Stimulated activated CD8-positive, alpha-beta memory T cell treated with anti-CD3 and anti-CD28 coated beads, Interleukin-12 subunit alpha, Interleukin-12 subunit beta, amount 100 ng/mL, for 24 hours (primary cell): ENCODE data around the gene FCRL1.

ENCODE experiments used
- DNase-seq: peaks from one replicate; pipeline ENCODE4 v3.0.0-alpha.2; 2020; ENCODE audit errors: extremely low read depth

FCRL1 gene

DNA sequence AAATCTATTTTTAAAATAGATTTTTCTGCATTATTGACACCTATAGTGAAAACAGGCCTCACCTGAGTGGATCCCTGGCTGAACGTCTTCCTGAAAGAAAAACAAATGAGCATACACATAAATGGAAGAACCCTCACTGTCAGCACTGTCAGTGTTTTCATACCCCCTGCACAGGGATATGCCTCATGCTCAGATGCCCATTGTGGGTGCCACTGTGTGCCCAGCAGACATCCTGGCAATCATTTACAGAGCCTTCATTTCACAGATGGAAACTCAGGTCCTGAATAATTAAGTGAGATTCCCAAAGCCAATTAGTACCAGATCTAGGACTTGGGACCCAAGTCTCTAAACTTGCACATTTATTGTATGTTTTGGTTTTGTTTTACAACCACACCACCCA is 19.9 kb downstream of the FCRL1 start:
- no peak for DNase-seq

GRCh38 chr1:157798211-157798610 is 21.7 kb downstream of the FCRL1 start:
- no peak for DNase-seq

GRCh38 chr1:157785248-157785647 is 34.7 kb downstream of the FCRL1 start:
- DNase-seq: no peak

DNA sequence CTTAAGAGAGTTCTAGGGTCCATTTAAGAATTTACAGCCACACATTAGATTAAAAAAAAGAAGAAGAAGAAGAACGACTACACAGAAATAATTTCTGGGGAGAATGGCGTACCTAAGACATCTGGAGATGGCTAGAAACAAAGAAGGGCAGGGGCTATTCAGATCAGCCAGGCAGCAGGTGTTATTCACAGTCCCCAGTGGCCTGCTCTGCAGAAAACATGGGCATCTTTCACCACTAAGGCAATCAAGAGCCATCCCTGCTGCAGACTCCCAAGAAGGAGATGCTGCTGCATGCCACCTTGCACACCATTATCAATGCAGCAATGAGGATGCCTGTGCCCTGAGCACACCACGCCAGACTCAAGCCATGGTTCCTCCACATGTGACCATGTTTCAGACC is 35.1 kb downstream of the FCRL1 start:
- no peak for DNase-seq

DNA sequence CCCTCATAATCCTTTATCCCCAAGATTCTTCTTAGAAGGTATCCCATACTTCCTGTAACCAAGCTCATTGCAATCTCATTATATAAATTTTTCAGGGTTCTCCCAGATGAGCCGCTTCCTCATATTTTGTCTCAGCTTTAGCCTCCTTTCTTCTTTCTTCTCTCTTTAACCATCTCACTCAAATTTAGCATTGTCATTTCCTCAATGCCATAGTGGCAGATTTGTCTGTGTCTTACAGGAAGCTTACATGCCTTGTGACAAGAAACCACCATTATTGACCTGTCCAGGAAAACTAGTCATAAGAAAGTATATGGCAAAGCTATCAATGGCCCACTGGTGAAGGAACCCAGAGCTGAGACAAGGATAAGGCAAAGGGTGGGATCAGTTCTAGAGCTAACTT is 37.0 kb downstream of the FCRL1 start:
- DNase-seq: no peak

DNA sequence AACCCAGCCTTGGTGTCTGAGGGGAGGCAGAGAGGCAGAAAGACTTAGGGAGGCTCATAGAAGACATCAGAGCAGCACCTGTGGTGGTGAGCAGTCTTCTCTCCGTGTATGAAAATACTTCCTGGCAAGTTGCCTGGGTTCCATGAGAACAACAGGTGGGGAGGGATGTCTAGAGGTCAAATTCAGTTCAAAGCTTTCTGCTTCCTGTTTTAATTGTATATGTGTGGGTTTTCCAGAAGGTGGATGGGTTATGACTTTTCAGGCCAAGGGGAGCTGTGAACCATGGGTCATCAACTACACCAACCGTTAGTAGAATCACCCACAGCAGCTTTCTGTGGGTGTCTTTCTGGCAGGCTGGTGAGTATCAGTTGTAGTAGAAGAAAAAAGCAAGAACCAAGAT is 38.9 kb downstream of the FCRL1 start:
- DNase-seq: no peak

GRCh38 chr1:157776971-157777391 is 42.9 kb downstream of the FCRL1 start, which contains the start of gene FCRL2:
Gene FCRL2 (minus strand): TSS chr1:157777132. CDS start chr1:157777073, 59 bp downstream.
- DNase-seq: no peak

DNA sequence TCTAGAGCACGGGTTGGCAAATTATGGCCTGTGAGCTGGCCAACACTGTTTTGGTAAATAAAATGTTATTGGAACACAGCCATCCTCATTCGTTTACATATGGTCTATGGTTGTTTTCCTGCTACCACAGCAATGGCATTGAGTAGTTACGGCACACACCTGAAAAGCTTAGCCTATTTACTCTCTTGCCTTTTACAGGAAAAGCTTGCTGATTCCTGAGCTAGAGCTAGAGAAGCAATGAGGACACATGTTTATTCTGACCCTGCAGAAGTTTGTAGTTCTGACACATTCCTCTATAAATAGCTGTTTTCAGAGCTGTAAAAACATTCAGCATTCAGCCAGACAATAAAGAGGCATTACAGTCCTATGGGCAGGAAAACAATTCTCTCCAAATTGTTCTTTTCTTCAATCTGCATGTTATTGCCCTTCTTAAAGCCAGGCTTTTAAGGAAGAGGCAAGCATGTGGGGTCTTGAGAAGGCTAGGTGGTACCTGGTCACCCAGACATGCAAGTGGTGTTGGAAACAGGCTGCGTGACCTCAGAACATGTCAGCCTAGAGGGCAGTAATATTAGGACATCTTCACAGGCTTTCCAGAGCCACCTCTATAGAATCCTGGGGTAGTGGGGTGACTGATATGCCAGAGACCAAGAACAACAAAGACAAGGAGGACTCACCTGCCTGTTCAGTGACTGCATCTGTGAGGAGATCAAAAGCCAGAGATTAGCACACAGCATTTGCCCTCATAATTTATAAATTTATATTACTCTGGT is 44.6 kb downstream of the FCRL1 start:
- DNase-seq: no peak

DNA sequence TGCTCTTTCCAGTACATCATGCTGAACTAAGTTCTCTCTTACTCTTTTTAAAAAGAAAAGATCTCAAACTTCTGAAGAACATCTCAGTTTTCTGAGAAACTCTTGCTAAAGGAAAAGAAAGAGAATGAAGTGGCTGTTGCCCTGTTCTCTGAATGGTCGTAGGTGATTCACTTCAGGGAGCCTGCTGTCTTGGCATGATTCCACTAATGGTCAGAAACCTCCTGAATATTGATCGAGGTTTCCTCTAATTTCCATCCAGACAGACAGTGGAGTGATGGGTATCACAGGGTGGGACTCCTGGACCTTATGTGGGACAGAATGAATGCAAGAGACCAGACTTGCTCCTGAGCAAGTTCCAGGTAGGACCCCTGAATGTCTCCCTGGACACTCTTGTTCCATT is 45.5 kb downstream of the FCRL1 start:
- no peak for DNase-seq

DNA sequence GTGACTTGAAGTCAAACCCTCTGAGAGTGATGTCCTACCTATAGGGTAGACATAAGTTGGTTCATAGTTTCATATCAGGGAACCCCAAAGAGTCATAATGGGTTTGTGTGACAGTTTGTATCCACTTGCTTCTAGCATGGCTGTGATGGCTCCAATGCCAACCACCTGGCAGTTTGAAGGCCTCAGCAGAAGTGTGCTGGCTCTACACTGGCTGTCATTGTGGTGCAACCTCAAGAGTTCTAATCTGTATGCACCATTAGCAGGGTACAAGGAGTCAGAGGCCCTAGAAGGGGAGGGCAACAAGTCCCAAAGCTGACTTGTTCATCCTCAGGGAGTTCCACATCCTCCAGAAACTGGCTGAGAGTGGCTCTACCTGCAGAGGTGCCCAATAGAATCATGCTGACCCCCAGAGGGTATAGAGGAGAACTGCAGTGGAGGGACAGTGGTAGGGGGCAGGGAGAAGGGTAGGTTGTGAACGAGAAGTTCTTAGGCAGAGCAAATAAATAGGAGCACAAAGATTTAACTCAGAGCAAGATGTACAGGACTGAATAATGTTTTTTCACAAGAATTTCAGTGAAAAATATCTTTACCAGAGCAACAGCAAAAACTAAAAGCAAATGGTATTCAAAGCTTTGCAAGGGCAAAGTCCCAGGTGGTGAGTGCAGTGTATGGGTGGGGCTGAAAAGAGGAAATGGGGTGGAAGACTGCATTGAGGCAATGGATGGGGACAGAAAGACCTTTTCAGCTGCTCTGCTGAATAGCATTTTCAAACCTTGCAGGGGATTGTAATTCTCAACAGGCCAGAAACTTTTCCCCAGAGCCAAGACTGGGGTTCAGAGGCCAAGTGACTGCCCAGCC is 46.2 kb downstream of the FCRL1 start:
- no peak for DNase-seq

GRCh38 chr1:157771661-157772425 is 48.1 kb downstream of the FCRL1 start:
- no peak for DNase-seq

DNA sequence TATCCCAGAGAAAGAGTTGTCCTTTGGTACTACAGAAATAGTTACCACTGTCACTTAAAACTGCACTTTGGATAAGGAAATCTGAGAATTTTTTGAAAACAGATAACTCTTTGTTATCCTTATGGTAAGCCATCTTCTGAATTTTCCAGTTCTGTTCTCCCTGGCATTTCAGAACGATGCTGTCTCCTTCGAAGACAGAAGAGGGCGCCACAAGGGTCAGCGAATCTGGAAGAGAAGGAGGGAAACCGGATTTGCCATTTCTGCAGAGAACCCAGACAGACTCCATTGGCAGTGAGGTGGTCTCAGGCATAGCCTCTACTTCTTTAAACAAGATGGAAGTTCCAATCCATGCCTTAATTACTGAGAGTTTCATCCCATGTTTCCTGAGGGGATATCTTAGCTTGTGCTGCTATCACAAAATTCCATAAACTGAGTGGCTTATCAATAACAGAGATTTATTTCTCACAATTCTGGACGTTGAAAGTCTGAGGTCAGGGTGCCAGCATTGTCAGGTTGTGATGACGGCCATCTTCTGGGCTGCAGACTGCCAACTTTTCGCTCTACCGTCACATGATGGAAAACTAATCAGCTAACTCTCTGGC is 49.4 kb downstream of the FCRL1 start:
- no peak for DNase-seq

DNA sequence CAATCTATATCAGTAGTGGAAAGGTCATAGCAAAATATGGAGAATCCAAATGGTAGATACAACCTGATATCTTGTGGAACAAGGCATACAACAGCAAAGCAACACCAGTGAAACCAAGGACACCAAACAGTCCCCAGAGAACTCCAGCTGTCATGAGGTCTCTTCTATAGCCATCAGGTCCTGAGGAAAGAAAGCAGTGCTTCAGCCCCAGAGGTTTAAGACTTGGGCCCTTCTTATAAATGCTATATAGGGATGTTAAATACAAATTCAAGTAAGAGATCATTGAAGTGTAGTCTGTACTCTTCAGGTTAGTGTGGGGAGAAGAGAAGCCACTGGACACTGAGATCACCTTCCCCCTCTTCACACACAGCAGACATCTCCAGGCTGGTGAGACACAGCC is 53.1 kb downstream of the FCRL1 start:
- no peak for DNase-seq

DNA sequence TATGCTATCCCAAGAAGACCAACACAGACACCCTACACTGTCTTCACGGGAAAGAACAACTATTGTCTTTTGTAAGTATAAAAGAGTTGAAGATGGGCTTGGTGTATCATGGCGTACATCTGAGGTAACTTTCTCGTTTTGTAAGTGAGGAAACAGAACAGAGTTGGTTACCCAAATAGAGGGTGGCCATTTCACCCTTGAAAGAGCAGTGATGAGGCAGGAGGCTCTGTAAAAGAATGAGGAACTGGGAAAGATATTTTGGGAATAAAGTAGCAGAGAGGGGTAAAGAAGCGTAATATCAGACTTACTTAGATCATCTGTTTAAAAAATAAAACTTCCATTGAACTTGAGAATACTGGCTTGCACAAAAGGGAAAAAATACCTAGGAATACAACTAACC is 61.9 kb downstream of the FCRL1 start:
- no peak for DNase-seq

- DNase-seq: no peak
Measured at GRCh38 chr1:157753611-157754010, 66.3 kb downstream of the FCRL1 start.

GRCh38 chr1:157751283-157751682 is 68.6 kb downstream of the FCRL1 start:
- DNase-seq: no peak

DNA sequence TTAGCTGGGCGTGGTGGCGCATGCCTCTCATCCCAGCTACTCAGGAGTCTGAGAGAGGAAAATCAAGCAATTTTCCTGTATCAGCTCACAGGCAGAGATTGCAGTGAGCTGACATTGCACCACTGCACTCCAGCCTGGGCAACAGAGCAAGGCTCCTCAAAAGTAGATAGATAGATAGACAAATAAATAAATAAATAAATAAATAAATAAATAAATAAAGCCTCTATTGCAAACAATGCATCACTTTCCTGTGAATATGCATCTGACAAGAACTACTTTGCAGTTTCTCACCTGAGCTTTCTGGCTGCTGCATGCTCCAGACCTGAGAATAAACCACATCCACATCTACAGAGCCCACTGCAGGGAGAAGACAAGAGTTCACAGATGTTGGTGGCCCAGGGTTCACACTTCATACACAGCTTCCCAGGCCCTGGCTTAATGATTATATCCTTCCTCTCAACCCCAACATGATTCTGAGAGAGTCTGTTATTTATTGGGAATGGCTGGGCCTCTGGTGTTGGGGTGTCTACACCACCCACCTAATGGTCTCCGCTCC is 71.6 kb downstream of the FCRL1 start:
- DNase-seq: no peak
